KMS-11 (cell line): ENCODE data around the gene OTOP2.

Source experiments
- H2AFZ ChIP-seq: fragments of 200-600 bp; sonication (generic); 2 replicates; pipeline ENCODE4 v1.6.1; 2016; ENCODE audit warnings: antibody characterized with exemption, mixed run types, low read depth
- H3K27ac ChIP-seq: fragments of 200-600 bp; sonication (generic); 2 replicates; pipeline ENCODE4 v1.6.1; 2016; ENCODE audit warnings: mild to moderate bottlenecking, mixed run types
- H3K27me3 ChIP-seq: fragments of 200-600 bp; sonication (generic); 2 replicates; pipeline ENCODE4 v1.6.1; 2017; ENCODE audit warnings: mild to moderate bottlenecking, low read depth, mixed run types, moderate library complexity; ENCODE audit not compliant: insufficient read depth
- H3K36me3 ChIP-seq: fragments of 200-600 bp; sonication (generic); 2 replicates; pipeline ENCODE4 v1.6.1; 2017; ENCODE audit warnings: mild to moderate bottlenecking, mixed run types; ENCODE audit not compliant: insufficient read depth
- H3K4me1 ChIP-seq: fragments of 200-600 bp; sonication (generic); 2 replicates; pipeline ENCODE4 v1.6.1; 2016; ENCODE audit warnings: mild to moderate bottlenecking, low read depth, mixed run types; ENCODE audit not compliant: poor library complexity, severe bottlenecking
- H3K4me2 ChIP-seq: fragments of 200-600 bp; sonication (generic); 2 replicates; pipeline ENCODE4 v1.7.0; 2016; ENCODE audit warnings: mild to moderate bottlenecking, mixed run types
- H3K4me3 ChIP-seq: fragments of 200-600 bp; sonication (generic); IDR thresholded peaks from 2 replicates; pipeline ENCODE4 v1.6.1; 2017; ENCODE audit warnings: low read depth, low read length, mixed read lengths; ENCODE audit not compliant: insufficient read depth
- H3K79me2 ChIP-seq: fragments of 200-600 bp; sonication (generic); 2 replicates; pipeline ENCODE4 v1.6.1; 2016; ENCODE audit warnings: low read depth, mixed run types; ENCODE audit not compliant: insufficient read depth
- H3K9ac ChIP-seq: fragments of 200-600 bp; sonication (generic); 2 replicates; pipeline ENCODE4 v1.6.1; 2016; ENCODE audit warnings: mild to moderate bottlenecking, mixed run types
- H4K20me1 ChIP-seq: fragments of 200-600 bp; sonication (generic); 2 replicates; pipeline ENCODE4 v1.6.1; 2016; ENCODE audit warnings: mild to moderate bottlenecking, mixed run types; ENCODE audit not compliant: insufficient read depth
- TF ChIP-seq, protein P1 (sequence below): fragments of 200-600 bp; sonication (generic); conservative IDR thresholded peaks from 2 replicates; pipeline ENCODE4 v1.6.1; 2017; ENCODE audit warnings: low read depth, mild to moderate bottlenecking, antibody characterized with exemption, low read length, moderate library complexity, mixed read lengths

OTOP2 gene

DNA sequence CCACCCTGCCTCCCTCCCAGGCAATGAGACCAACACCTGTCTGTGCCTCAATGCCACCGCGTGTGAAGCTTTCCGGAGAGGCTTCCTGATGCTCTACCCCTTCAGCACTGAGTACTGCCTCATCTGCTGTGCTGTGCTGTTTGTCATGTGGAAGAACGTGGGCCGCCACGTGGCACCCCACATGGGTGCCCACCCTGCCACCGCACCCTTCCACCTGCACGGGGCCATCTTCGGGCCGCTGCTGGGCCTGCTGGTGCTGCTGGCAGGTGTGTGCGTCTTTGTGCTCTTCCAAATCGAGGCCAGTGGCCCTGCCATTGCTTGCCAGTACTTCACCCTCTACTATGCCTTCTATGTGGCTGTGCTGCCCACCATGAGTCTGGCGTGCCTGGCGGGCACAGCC, 22.6 kb downstream of the OTOP2 start:
- Histone ChIP-seq H3K9ac (no peak overlapping the region), H3K27ac (no peak overlapping the region), H3K4me2 (no peak overlapping the region), H3K79me2 (no peaks in the 10 kb centered on the region), H3K36me3 (no peaks in the 10 kb centered on the region), H3K4me3 (no peak overlapping the region), H3K4me1 (peaks cover 16% of the 10 kb centered on the region), H3K27me3 (peaks cover 89% of the 10 kb centered on the region), H2AFZ (no peak overlapping the region), H4K20me1 (no peaks in the 10 kb centered on the region)
- TF ChIP-seq, protein P1, sequence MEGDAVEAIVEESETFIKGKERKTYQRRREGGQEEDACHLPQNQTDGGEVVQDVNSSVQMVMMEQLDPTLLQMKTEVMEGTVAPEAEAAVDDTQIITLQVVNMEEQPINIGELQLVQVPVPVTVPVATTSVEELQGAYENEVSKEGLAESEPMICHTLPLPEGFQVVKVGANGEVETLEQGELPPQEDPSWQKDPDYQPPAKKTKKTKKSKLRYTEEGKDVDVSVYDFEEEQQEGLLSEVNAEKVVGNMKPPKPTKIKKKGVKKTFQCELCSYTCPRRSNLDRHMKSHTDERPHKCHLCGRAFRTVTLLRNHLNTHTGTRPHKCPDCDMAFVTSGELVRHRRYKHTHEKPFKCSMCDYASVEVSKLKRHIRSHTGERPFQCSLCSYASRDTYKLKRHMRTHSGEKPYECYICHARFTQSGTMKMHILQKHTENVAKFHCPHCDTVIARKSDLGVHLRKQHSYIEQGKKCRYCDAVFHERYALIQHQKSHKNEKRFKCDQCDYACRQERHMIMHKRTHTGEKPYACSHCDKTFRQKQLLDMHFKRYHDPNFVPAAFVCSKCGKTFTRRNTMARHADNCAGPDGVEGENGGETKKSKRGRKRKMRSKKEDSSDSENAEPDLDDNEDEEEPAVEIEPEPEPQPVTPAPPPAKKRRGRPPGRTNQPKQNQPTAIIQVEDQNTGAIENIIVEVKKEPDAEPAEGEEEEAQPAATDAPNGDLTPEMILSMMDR: no peak

- Histone ChIP-seq H3K36me3 (no peaks in the 10 kb centered on the region), H3K4me3 (no peak overlapping the region), H4K20me1 (no peaks in the 10 kb centered on the region), H3K4me1 (peaks cover 16% of the 10 kb centered on the region), H3K27me3 (peaks cover 86% of the 10 kb centered on the region), H3K9ac (no peak overlapping the region), H3K4me2 (no peak overlapping the region), H3K79me2 (no peaks in the 10 kb centered on the region), H2AFZ (no peak overlapping the region), H3K27ac (no peak overlapping the region)
- TF ChIP-seq, protein P1: no peak
Measured at GRCh38 chr17:74947041-74947754, 23.1 kb downstream of the OTOP2 start.

DNA sequence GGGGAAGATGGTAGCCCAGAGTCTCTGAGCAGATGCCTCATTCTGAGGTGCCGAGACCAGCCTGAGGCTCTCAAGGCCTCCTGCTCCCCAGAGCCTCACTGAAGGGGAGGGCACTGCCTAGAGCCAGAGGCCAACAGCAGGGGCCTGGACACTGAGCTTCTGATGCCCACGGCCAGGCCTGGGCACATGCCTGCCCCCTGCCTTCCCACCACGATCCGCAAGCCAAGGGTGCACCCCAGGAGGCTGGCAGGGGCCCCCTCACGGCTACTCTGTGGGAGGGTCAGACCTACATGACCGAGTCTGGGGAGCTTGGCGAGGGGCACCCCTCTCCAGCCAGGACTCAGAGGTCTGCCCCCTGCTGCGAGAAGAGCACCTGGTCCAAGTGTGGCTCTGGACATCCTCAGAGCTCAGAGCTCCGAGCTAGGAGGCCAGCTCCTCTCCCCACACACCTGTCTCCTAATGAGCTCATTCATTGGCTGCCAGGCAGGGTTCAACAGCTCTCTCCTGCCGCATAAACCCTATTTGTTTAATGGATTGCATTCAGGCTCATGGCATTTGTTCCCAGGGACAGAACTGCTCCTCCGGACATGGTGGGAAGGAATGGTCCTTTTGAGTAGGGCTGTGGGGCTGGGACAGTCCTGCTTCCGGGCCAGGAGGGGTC, 25.5 kb downstream of the OTOP2 start:
- peaks cover 77% of the 10 kb centered on the region for H3K27me3 ChIP-seq
- H3K36me3 ChIP-seq: no peaks in the 10 kb centered on the region
- H3K9ac ChIP-seq: no peak overlapping the region
- H3K4me3 ChIP-seq: no peak overlapping the region
- H3K4me1 ChIP-seq: peaks cover 16% of the 10 kb centered on the region
- TF ChIP-seq, protein P1: no peak
- H4K20me1 ChIP-seq: no peaks in the 10 kb centered on the region
- no peaks in the 10 kb centered on the region for H3K79me2 ChIP-seq
- H2AFZ ChIP-seq: no peak overlapping the region
- H3K27ac ChIP-seq: no peak overlapping the region
- H3K4me2 ChIP-seq: no peak overlapping the region

- Histone ChIP-seq H3K27me3 (peaks cover 78% of the 10 kb centered on the region), H3K36me3 (no peaks in the 10 kb centered on the region), H3K9ac (no peak overlapping the region)
Measured at GRCh38 chr17:74950207-74950606, 26.1 kb downstream of the OTOP2 start.

More at GRCh38 chr17:74950207-74950606, 26.1 kb downstream of the OTOP2 start:
- Histone ChIP-seq H3K27ac (no peak overlapping the region), H2AFZ (no peak overlapping the region), H3K4me1 (peaks cover 11% of the 10 kb centered on the region), H3K4me2 (no peak overlapping the region), H4K20me1 (no peaks in the 10 kb centered on the region), H3K4me3 (no peak overlapping the region), H3K79me2 (no peaks in the 10 kb centered on the region)
- TF ChIP-seq, protein P1: no peak
